Kidney (tissue), 14 donors: ENCODE measurements around the gene PVALEF. TPM values are rescaled to one million over a fixed set of nuclear protein-coding genes. Genes with fewer than 3 reads are reported as not detected.

Experiments
- DNase-seq, 5 donors: peaks; one replicate each; pipeline ENCODE4 v3.0.0-alpha.2; 2013 to 2020
- FAIRE-seq: peaks from 2 replicates; lab custom pipeline; 2012; peaks lifted over from hg19 to GRCh38; lab: Jason Lieb, UNC
- H3K27ac ChIP-seq, 2 donors: one replicate each; pipeline ENCODE4 v1.7.0; 2013; ENCODE audit warnings: low read depth in 2 of 2, low read length in 2 of 2, inconsistent platforms in 1 of 2
- H3K27me3 ChIP-seq: one replicate; pipeline ENCODE4 v1.7.1; 2013; ENCODE audit warnings: low read length, inconsistent platforms; ENCODE audit not compliant: control insufficient read depth, insufficient read depth
- H3K36me3 ChIP-seq, 3 donors: one replicate each; pipeline versions ENCODE4 v1.7.0 to v1.7.1; 2013; ENCODE audit warnings: low read length in 3 of 3, control low read depth in 1 of 3, inconsistent platforms in 1 of 3; ENCODE audit not compliant: insufficient read depth in 3 of 3, control insufficient read depth in 2 of 3
- H3K4me1 ChIP-seq, 3 donors: one replicate each; pipeline versions ENCODE4 v1.7.0 to v1.7.1; 2013; ENCODE audit warnings: low read length in 3 of 3, inconsistent platforms in 1 of 3, low read depth in 1 of 3; ENCODE audit not compliant: control insufficient read depth in 2 of 3, insufficient read depth in 2 of 3
- H3K4me3 ChIP-seq, 3 donors: one replicate each; pipeline versions ENCODE4 v1.7.0 to v1.8.1; 2013; ENCODE audit warnings: low read length in 3 of 3, control low read depth in 1 of 3, inconsistent platforms in 1 of 3
- H3K9ac ChIP-seq, 3 donors: one replicate each; pipeline versions ENCODE4 v1.7.0 to v1.7.1; 2013; ENCODE audit warnings: low read length in 3 of 3, control low read depth in 1 of 3, inconsistent platforms in 1 of 3
- H3K9me3 ChIP-seq, 3 donors: one replicate each; pipeline versions ENCODE4 v1.7.0 to v1.7.1; 2013; ENCODE audit warnings: low read length in 3 of 3, control low read depth in 1 of 3, inconsistent platforms in 1 of 3; ENCODE audit not compliant: control insufficient read depth in 2 of 3, insufficient read depth in 1 of 3
- CTCF ChIP-seq: IDR thresholded peaks from 3 replicates; pipeline ENCODE4 v1.5.1; 2012; ENCODE audit warnings: mild to moderate bottlenecking, moderate library complexity, borderline replicate concordance; ENCODE audit not compliant: insufficient read depth; ENCODE audit errors: extremely low read depth
- intact Hi-C: fragments of 100-400 bp; cut with DNase I; formaldehyde crosslinking; loops from one replicate; pipeline ENCODE4 v1.11.1; 2022
- polyA plus RNA-seq: library from polyadenylated mRNA; stranded (reverse); fragments of 350-450 nt; fragmentation: Illumina TruSeq; extraction: RNeasy Lipid Tissue Mini Kit (QIAGEN cat#74804); gene quantifications from one replicate; pipeline ENCODE4 v1.2.3, GENCODE V29; 2014; ENCODE audit warnings: low read depth, low replicate concordance; ENCODE audit not compliant: insufficient read depth
- total RNA-seq: library from RNA; stranded (reverse); fragmentation: NEBNext Ultra II Directional; extraction: Animal tissue kit (Norgen Biotek cat#: 25700); gene quantifications from one replicate; pipeline ENCODE4 v1.2.1, GENCODE V29; 2021
- donor health status: control.
- donor health status: control.
- donor health status: control.
- donor health status: control.
- donor health status: control.
- donor health status: DM: yes; HTN: yes; CAD: no.
- donor health status: Normal renal cell carcinoma (clear cell type).

PVALEF gene
- total and polyA plus RNA-seq, 2 donors from 2014 or later: not detected

DNA sequence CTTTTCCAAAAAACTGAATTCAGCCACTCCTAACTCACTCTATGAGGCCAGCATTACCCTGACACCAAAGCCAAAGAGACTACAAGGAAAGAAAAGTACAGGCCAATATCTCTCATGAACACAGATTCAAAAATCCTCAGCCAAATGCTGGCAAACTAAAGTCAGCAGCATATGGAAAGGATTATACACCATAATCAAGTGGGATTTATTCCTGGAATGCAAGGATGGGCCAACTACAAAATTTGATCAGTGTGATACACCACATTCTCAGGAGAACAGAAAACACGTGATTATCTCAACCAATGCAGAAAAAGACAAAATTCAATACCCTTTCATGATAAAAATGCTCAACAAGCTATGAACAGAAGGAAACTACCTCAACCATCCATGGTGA, 8.5 kb downstream of the PVALEF start:
- no peak overlapping the region for H3K27ac ChIP-seq
- no peak for TF ChIP-seq CTCF
- no peaks in the 10 kb centered on the region for H3K36me3 ChIP-seq
- H3K9ac ChIP-seq: no peak overlapping the region
- no peak for FAIRE-seq
- H3K27me3 ChIP-seq: no peaks in the 10 kb centered on the region
- no peak overlapping the region for H3K4me3 ChIP-seq
- no peaks in the 10 kb centered on the region for H3K9me3 ChIP-seq
- no peak for DNase-seq
- intact Hi-C loops: no loop called here
- no peaks in the 10 kb centered on the region for H3K4me1 ChIP-seq

GRCh38 chr17:81176666-81177065, 11.4 kb downstream of the PVALEF start:
- H3K27me3 ChIP-seq: no peaks in the 10 kb centered on the region
- no peaks in the 10 kb centered on the region for H3K36me3 ChIP-seq
- DNase-seq: no peak
- H3K9me3 ChIP-seq: no peaks in the 10 kb centered on the region
- no peak overlapping the region for H3K9ac ChIP-seq
- H3K4me1 ChIP-seq: no peaks in the 10 kb centered on the region
- no peak overlapping the region for H3K4me3 ChIP-seq
- intact Hi-C loops: no loop called here
- TF ChIP-seq CTCF: no peak
- no peak overlapping the region for H3K27ac ChIP-seq
- FAIRE-seq: no peak

DNA sequence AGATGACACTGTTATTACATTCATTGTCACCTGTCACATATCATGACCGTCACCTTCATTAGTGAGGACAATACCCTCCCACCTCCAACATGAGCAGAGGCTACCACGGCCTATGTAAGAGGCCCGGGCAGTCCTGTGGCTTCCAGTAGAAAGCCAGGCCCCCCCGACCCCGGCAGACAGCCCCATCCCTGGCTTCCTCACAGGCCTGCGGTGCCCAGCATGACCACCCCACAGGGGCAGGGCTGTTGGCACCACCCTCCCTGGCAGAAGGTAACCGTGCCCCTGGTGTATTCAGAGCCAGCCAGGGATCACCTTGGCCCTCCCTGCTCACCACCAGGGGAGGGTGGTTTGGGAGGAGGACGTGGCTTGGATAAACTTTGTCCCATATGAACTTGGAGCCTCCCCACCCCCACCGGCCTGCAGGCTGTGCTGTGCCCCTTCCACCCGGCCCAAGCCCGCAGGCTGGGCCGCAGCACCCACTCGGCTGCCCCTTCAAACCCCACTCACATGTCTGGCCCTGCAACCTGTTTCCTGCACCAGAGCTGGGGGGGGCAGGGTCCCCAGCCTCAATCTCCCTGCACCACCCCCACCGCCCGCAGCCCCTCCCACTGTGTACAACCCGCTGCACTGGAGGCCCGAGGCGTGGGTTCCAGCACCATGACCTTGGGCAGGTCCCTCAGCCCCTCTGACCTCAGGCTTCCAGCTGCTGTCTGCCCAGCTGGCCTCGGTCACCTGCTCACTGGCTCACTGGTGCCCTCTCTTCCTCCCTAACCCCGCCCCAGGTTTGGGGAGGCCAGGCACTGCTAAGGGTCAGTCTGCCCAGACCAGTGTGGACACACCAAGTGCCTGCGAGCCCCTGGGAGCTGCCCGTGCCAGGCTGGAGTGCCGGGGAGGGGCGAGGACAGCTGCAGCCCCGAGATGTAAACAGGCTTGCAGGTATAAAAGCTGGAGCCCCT, 13.1 kb downstream of the PVALEF start:
- Histone ChIP-seq H3K4me1 (no peaks in the 10 kb centered on the region), H3K9ac (no peak overlapping the region), H3K27ac (no peak overlapping the region), H3K27me3 (no peaks in the 10 kb centered on the region), H3K4me3 (no peak overlapping the region), H3K36me3 (no peaks in the 10 kb centered on the region), H3K9me3 (no peaks in the 10 kb centered on the region)
- intact Hi-C loops: no loop called here
- TF ChIP-seq CTCF: no peak
- FAIRE-seq: no peak
- no peak for DNase-seq
